GM18511 (cell line): ENCODE data around the gene DNASE1L2.

Source experiments
- ATAC-seq: cut with Tn5 transposase; IDR thresholded peaks from one replicate; pipeline ENCODE4 v1.9.1; 2021; ENCODE audit warnings: mild to moderate bottlenecking, moderate library complexity; ENCODE audit not compliant: unreplicated experiment

The DNASE1L2 gene, protein sequence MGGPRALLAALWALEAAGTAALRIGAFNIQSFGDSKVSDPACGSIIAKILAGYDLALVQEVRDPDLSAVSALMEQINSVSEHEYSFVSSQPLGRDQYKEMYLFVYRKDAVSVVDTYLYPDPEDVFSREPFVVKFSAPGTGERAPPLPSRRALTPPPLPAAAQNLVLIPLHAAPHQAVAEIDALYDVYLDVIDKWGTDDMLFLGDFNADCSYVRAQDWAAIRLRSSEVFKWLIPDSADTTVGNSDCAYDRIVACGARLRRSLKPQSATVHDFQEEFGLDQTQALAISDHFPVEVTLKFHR

DNA sequence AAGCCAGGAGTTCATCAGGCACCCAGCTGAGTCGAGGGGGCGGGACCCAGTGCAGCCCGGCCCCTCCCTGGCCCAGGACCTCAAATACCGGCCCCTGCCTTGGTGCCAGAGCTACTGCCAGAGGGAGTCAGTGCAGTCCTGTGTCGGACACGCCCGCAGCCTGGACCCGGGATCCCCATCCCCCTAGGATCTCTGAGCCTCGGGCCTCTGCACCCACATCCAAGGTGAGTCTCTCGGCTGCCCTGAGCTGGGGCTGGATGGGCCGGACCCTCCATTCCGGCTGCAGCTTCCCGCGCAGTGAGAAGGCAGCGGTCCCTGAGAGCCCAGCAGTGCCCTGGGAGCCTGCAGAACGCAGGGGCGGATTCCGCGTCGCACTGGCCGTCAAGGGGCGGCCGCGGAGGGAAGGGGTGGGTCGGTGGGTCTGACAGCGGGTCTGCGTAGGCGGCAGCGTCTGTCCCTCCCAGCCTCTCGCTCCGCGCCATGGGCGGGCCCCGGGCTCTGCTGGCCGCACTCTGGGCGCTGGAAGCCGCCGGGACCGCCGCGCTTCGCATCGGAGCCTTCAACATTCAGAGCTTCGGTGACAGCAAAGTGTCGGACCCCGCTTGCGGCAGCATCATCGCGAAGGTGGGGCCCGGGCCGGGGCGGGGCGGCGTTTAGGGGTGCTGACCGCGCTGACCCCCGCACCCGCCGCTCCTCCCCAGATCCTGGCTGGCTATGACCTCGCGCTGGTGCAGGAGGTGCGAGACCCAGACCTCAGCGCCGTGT, at the start of gene DNASE1L2:
TSS of gene DNASE1L2 (plus strand) at position 108 of the 765 bp plus-strand sequence. CDS start at position 481, 373 bp downstream.
- no peak for ATAC-seq

- ATAC-seq = no peak
Observed at GRCh38 chr16:2186505-2186904, 49.7 kb upstream of the DNASE1L2 start.

DNA sequence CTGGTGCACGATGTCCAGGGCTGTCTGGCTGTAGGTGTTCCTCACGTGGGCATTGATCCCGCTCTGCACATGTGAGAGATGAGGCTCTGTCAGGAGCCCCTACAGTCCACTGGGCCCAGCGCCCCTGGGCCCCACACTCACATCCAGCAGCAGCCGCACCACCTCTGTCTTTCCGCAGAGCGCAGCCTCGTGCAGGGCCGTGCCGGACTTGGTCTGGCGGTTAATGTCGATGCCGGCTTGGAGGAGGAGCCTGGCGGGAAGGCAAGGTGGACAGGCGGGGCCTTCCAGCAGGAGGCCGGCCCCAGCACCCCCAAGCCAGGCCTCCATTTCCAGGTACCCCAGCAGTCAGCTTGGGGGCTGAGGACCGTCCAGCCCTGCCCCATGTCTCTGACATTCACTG, 49.0 kb upstream of the DNASE1L2 start:
- ATAC-seq = no peak

GRCh38 chr16:2188395-2188794, 47.8 kb upstream of the DNASE1L2 start:
- ATAC-seq = no peak

DNA sequence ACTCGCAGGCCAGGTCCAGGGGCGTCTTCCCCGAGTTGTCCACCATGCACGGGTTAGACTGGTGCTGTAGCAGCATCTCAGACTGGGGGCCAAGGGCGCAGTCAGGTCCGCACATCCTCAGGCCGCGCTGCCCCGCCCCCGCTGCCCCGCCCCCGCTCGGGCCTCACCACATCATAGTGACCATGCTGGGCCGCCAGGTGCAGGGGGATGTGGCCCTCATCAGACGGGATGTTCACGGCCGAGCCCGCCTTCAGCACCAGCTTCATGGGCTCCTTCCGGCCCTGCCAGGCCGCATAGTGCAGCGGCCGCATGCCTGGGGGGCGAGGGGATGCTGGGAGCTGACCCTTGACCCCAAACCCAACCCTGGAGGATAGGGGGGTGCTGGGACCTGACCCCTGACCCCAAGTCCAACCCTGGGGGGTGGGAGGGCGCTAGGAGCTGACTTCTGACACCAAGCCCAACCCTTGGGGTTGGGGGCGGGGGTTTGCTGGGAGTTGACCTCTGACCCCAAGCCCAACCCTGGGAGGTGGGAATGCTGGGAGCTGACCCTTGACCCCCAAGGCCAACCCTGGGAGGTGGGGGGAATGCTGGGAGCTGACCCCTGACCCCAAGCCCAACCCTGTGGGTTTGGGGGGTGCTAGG, 46.9 kb upstream of the DNASE1L2 start:
- no peak for ATAC-seq

DNA sequence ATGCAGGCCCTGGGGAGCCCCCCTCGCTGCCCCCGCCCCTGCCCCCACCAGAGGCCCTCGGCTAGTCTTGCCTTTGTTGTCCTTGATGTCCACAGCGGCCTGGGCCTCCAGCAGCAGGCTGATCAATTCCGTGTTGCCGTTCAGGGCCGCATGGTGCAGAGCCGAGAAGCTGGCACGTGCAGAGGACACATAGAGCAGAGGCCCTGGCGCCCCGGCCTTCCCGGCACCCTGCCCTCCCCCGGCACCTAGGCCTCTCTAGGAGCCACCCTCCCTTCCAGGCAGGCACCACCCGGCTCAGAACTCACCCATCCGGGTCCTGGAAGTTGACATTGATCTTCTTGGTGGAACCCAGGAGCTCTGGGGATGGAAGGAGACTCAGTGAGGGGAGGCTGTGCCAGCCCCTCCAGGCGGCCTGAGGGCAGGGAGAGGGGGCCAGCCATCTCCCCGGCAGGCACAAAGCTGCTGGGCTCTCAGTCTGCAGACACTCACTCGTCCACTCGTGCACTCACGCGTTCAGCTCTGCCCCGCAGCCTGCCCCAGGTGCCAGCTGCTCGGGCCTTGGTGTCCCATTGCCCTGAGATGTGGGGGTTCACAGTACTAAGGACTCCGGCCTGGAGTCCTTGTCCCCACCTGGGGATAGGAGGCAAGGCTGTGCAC, 46.1 kb upstream of the DNASE1L2 start:
- ATAC-seq = no peak

DNA sequence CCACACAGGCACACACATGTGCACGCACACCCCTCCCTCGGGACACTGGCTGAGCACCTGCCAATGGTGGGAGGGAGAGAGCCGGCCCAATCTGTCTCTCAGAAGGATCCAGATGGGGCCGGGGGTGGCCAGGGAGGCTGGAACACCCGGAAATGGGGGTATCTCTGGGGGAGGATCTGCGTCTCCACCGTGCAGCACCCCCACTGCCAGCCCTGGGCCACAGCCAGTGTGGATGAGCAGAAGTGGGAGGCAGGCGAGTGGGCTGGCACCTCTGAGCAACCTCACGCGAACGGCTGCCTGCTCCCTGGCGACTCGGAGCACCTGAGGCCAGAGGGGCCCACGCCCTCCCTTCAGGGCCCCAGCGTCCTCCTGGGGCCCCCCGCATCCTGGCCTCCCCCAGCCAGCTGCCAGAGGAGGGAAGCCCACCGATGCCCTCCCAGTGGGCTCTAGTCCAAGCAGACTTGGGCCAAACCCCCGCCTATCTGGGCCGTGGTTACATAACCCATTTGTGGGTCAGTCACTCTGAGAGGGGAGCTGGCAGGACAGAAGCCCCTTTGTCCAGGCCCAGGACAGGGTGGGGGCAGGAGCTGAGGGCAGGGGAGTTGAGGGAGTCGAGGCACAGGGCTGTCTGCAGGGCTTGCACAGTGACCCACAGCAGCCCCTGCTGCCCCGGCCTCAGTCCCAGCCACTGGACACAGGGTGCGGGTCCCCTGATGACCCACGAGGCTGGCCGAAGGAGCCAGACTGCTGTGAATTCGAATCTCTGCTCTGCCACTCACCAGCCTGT, 45.4 kb upstream of the DNASE1L2 start:
- no peak for ATAC-seq

GRCh38 chr16:2191446-2191706, 44.9 kb upstream of the DNASE1L2 start:
- no peak for ATAC-seq

DNA sequence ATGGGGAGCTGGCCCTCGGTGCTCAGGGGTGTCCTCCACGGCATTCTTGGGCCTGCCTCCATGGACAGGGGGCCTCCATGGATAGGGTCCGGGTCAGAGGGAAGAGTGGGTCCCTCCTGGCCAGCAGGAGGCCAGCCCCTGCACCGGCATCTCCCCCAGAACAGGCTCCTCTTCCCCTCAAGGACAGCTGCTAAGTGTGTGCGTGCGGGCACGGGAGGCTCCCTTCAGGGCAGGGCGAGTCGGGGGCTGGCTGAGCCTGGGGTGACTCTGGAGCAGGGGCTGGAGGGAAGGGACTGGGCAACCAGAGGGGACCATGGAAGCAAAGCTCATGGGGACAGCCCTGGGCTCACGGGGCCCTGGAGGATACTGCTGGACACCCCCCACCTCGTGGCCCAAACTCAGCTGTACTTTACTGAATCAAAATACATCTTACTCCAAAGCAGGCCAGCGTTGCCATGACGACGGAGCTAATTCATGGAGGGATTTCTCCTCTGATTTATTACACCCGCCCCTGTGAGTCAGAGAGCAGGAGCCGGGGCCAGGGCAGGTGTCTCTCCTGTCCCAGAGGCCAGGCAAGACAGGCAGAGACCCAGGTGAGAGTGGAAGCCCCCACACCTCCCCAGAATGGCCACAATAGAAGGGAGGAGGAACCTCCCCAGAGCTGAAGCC, 41.9 kb upstream of the DNASE1L2 start:
- ATAC-seq = no peak

DNA sequence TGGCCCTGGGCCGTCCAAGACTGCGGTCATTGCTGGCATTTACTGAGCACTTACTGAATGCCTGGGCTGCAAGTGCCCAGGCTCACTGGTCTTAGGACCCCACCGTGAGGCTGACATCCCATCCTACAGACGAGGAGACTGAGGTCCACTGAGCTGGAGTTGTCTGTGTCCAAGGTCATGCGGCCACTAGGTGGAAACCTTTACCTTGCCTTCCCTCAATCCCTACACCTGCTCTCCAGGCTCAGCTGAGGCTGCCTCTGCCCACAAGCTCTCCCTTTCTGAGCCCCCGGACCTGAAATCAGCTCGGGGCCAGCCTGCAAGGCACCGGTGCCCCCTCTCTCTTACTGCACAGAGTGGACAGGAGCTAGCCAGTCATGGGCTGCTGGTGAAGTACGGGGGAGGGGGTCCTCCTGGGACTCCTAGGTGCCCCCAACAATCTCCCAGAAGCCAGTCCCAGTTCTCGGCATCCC, 41.4 kb upstream of the DNASE1L2 start:
- ATAC-seq = no peak

DNA sequence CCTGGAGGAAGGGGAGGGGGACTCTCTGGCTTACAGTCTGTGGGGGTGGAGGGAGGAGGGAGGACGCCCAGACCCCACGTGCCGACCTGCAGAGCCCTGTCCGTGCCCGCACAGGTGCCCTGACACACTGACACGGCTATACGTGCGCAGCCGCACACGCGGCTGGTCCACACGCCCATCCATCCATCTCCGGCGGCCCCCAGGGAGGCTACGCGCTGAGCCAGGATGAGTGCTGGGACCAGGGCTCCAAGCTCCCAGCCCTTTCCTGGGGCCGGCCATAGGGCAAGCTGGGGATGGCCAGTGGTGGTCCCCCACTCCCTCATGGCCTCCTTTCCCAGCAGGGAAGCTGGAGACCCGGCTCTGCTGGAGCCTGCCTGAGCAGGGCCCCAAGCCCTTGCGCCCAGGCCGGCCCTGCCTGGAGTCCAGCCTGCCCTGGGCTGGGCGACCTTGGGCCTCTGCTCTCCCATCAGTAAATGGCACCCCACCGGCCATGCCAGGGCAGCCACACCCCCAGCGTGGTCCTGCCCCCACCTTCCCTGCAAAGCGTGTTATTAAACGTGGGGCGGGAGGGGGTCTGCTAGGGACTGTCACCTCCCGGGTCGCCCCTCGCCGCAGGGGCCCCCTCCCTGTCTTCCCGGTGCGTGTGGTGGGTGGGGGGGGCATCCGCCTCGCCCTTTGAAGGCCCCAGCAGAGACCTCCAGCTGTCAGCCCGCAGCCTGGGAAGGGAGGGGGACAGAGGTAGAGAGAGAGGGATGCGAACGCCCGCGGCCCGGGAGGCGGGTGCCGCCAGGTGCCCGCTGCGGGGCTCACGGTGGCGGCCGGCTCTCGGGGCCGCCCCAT, 40.7 kb upstream of the DNASE1L2 start:
- ATAC-seq = no peak

- ATAC-seq = no peak
Observed at GRCh38 chr16:2196162-2196980, 39.9 kb upstream of the DNASE1L2 start, which contains the start of gene CASKIN1. CASKIN1 (minus strand) TSS chr16:2196605; CDS start chr16:2196432, 173 bp downstream.

GRCh38 chr16:2196981-2197511, 39.2 kb upstream of the DNASE1L2 start:
- no peak for ATAC-seq

DNA sequence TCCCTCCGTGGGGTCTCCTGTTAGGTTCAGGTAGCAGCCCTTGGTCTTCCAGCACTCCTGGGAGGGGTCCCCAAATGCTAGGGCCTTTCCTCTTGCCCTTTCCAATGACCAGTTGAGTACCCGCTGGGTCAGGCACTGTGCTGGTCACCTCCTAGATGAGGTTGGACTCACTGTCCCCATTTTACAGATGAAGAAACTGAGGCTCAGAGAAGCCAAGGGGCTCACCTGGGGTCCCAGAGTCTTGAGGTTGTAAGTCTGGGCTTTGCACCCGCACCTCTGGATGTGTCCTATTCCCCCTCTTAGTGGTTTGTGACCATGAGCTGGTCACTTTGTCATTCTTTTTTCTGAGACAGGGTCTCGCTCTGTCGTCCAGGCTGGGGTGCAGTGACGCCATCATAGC, 38.5 kb upstream of the DNASE1L2 start:
- no peak for ATAC-seq

DNA sequence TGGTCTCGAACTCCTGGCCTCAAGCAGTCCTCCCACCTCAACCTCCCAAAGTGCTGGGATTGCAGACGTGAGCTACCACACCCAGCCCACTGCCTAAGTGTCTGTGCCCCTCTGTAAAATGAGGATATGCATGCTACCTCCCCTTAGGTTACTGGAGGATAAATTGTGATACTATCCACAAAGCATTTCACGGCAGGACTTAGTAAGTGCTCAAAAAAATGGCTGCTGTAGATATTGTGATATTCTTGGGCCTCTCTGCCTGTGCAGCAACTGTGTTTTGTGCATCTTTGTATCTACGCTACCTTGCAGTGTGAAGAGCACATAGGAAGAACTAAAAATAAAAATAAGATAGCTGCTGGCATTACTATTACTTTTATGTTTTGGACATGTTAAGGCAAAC, 38.0 kb upstream of the DNASE1L2 start:
- no peak for ATAC-seq

- ATAC-seq = no peak
Observed at GRCh38 chr16:2199095-2199494, 37.1 kb upstream of the DNASE1L2 start.

DNA sequence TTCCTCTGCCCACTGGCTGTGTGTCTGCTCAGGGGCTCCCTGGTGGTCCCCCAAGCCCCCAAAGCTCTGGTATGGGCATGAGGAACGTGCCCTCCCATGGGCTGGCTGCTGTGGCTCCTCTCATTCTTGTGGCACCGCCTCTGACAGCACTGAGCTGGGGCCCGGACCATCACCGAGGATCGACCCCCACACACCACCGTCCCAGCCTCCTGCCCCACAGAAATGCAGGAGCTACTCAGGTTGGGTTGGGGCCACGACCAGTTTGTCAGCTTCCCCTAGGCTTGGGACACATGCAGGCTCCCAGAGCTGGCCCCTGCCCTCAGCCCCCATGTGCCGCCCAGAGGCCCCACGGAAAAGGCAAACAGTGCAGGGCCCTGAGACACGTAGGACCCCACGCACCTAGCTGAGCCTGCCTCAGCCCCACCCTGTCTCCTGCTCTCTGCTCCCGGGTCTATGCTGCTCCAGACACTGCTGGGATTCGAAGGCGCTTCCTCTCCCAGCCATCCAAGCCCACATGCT, 36.6 kb upstream of the DNASE1L2 start:
- ATAC-seq = no peak

- no peak for ATAC-seq
Observed at GRCh38 chr16:2200313-2200712, 35.9 kb upstream of the DNASE1L2 start.
